Kidney tubule cell (primary cell): Measurements from ENCODE around the gene PLEKHS1.
"Not testable (repeated sequence)": the region's sequence is repeated elsewhere in the genome, so short reads cannot be mapped to it uniquely, and the experiment has no call there.

Source experiments
- DNase-seq: peaks from one replicate; pipeline ENCODE4 v3.0.0-alpha.2; 2018; ENCODE audit warnings: low spot score

PLEKHS1 gene

DNA sequence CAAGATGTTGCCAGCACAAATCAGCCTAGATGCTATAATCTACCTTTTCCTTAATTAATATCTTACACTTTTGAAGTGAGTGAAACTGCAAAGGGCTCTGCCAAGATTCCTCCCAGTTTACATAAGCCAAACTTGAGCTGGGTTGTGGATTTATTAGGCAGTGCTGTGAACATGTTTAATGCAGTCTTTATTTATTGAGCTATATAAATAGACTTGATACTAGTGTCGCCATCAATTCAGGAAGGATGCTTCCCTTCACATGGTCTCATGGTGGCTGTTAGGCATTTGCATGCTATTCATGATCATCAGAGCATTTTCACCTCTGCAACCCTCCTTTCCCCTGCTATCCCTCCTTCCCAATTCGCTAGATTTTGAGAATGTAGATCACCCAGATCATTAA, 40.2 kb downstream of the PLEKHS1 start:
- DNase-seq = no peak

DNA sequence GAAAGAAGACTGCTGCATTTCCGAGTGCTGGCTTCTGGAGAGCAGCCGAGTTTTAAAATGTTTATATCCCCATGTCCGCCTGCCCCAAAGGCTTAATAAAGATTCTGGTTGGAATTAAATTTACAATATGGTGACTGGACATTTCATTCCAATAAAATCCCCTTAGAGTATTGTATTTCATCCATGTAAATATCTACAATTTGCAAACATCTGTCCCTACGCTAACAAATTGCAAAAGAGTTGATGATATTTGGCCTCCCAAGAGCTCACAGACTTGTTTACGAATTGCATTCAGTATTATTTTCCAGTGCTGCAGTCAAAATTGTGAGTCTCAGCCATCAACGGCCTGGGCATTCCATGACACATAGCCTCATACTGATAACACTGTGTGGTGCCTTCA, 50.1 kb downstream of the PLEKHS1 start:
- no peak for DNase-seq

DNA sequence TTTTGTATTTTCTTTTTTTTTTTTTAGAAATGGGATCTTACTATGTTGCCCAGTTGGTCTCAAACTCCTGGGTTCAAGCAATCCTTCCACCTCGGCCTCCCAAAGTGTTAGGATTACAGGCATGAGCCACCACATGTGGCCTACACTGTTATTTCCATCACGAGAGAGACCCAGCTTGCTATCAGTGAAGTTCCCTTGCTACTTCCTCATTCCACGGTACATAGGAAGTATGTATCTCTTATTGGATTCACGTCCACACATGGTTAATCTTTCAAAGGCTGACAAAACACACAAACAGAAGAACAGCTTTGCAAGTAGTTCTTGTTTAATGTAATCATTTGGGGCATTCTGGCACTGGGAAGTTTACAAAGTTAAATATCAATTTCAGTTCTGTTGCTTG, 51.5 kb downstream of the PLEKHS1 start:
- peak; percentile 20 for DNase-seq

DNA sequence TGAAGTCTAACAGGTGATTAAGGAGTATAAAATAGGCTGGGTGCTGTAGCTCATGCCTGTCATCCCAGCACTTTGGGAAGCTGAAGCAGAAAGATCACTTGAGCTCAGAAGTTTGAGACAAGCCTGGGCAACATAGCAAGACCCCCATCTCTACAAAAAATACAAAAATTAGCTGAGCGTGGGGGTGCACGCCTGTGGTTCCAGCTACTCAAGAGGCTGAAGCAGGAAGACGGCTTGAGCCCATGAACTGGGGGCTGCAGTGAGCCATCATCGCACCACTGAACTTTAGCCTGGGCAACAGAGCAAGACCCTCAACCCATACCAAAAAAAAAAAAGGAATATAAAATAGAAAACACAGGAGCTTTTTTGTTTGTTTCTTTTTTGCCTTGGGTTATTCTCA, 55.0 kb downstream of the PLEKHS1 start:
- DNase-seq = no peak

DNA sequence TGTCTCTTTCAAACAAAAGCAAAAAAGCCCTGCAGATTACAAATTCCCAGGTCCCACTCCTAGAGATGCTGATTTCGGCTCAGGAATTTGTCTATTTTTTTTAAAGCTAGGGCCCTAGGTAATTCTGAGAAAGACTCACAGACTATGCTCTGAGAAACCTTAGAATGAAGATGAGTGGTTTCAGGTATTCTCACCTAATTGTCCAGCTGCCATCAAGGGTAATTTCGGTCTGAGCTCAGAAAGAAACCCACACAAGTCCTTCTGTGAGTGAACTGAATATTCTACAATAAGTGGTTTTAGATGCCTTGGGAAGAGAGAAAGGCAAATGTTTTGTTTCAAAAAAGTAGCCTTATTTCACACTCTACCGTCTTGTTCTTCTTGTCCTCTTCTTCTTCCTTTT, 56.7 kb downstream of the PLEKHS1 start:
- no peak for DNase-seq

DNA sequence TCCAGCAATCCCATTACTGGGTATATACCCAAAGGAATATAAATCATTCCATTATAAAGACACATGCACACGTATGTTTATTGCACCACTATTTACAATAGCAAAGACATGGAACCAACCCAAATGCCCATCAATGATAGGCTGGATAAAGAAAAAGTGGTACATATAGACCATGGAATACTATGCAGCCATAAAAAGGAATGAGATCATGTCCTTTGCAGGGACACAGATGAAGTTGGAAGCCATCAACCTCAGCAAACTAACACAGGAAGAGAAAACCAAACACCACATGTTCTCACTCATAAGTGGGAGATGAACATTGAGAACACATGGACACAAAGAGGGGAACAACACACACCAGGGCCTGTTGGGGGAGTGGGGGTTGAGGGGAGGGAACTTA, 63.2 kb downstream of the PLEKHS1 start:
- DNase-seq = not testable (repeated sequence)

DNA sequence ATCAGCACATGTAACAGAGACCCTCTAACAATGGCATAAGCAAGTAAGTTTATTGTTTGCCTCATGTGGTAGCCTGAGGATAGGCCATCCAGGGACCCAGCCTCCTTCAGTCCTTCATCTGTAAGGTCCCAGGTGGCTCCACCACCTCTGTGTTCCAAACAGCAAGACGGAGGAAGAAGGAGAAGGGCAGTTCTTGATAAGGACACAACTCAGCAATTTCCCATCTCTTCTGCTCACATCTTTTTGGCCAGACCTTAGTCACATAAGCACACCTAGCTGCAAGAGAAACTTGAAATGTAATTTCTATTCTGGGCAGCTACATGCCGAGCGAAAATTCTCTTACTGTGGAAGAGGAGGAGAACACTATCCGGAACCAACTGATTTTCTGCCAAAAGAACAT, 68.5 kb downstream of the PLEKHS1 start:
- no peak for DNase-seq

DNA sequence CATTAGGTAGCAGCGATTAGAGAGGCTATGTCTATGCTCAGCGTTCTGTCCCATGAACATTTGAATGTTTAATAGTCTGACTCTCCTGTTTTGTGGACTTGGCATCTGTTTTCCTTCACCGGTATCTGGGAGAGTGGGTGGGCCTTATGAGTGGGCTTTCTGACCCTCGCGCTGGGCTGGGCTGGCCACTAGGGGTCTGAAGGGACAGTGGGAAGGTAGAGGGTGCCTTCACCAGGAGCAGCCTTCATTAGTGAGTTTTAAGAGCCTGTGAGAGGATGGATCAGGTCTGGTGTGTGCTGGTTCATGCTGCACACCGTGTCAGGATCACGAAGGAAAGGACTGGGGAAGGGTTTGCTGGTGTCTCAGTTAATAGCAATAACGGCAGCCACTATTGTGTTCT, 69.0 kb downstream of the PLEKHS1 start:
- no peak for DNase-seq

DNA sequence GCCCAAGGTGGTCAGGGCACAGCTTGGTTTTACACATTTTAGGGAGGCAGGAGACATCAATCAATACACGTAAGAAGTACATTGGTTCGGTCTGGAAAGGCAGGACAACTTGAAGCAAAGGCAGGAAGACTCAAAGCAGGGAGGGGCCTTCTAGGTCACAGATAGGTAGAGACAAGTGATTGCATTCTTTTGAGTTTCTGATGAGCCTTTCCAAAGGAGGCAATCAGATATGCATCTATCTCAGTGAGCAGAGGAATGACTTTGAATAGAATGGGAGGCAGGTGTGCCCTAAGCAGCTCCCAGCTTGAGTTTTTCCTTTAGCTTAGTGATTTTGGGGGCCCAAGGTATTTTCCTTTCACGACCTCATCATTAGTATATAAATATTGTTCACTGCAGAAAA, 69.8 kb downstream of the PLEKHS1 start:
- DNase-seq = not testable (repeated sequence)

DNA sequence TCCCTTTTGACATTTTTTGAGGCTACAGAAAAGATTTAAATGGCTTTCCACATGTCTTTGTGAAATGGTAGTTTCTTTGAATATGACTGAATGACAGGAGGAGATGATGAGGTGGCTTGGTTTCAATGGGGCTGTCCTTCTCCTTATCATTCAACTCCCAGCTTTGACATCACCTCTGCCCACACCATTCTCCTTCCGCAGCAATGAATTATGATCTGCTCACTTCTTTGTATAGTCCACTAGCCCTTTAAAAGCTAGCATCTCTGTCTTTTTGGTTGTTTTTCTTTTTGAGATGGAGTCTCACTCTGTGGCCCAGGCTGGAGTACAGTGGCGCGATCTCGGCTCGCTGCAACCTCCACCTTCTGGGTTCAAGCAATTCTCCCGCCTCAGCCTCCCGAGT, 70.7 kb downstream of the PLEKHS1 start:
- DNase-seq = no peak

DNA sequence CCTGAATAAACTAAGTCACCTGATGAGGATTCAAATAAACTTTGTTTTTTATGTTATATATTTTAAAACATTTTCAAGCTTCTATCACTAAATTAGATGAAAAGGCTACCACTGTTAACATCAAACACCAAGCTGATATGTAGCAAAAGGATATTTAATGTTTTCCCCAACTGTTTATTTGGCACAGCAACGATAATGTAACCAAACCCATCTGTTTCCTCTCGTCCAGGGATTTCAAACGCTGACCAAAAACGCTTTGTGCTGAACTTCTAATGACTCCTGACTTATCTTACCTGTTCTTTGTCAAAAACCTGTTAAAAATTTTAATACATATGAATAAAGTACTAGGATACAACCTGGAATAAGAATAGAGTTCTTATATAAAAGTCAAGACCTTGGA, 71.9 kb downstream of the PLEKHS1 start:
- no peak for DNase-seq

DNA sequence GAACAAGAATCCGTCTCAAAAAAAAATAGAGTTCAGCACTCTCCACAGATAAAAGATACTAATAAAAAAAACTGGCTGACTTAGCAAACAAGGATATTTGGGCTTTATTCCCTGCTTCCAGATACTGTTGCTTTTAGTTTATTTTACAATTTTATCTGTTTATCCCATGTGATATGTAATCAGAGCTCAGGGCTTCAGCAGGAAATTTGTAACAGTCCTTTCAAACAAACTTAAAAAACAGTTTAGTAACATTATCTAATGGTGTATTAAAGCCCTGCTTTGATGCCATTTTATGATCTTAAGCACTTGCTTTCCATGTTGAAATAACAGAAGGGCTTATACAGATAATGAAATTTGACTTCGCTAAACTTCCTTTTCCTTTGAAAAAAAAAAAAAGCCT, 74.3 kb downstream of the PLEKHS1 start:
- DNase-seq = no peak

DNA sequence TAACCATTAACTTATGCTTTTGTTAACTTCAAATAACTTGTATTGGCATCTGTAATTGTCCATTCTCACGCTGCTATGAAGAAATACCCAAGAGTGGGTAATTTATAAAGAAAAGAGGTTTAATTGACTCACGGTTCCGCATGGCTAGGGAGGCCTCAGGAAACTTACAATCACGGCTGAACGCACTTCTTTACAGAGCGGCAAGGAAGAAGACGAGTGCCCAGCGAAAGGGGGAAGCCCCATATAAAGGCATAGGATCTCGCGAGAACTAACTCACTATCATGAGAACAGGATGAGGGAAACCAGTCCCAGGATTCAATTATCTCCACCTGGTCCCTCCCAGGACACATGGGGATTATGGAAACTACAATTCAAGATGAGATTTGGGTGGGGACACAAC, 77.1 kb downstream of the PLEKHS1 start:
- DNase-seq = peak; percentile 25
